Measurements from ENCODE around the gene LGALS9C.
"Not testable (repeated sequence)": the region's sequence is repeated elsewhere in the genome, so short reads cannot be mapped to it uniquely, and the experiment has no call there.

LGALS9C gene

GRCh38 chr17:18528899-18529500 lies 52.4 kb downstream of the LGALS9C start:
- H3K27ac ChIP-seq: not testable (repeated sequence)

- peak overlapping the region; percentile 64 for H3K27ac ChIP-seq
These were observed 53.8 kb downstream of the LGALS9C start for GRCh38 chr17:18530405-18530804.

- peak overlapping the region; percentile 31; the same call in 1 of the 2 replicates for H3K27ac ChIP-seq
These were observed 65.6 kb downstream of the LGALS9C start for GRCh38 chr17:18542234-18542633.

GRCh38 chr17:18542907-18543306 lies 66.3 kb downstream of the LGALS9C start:
- peak overlapping the region; percentile 31; the same call in 1 of the 2 replicates for H3K27ac ChIP-seq
